ENCODE results near the gene SCN8A.
A peak's percentile ranks its signal among the peaks of the same experiment; 100 is the strongest.

SCN8A gene

DNA sequence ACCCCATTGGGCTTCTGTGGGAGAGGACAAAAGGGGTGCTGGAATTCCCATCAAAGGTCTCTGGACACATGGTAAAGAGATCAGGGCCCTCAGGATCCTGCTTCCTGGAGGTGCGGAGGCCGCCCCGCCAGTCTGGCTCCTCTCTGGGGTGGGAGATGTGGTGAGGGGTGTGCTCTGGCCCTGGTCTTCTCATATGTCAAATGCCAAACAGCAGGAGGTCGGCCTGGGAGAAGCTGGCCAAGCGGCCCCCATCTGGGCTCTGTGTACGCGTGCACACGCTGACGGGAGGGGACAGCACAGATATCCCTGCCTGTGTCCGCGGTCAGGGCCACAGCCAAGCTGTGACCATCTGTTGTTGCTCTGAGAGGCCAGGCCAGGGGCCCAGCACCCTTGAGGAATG lies 243.4 kb downstream of the SCN8A start:
- no peak for DNase-seq (ENCODE audit: low spot score)

DNA sequence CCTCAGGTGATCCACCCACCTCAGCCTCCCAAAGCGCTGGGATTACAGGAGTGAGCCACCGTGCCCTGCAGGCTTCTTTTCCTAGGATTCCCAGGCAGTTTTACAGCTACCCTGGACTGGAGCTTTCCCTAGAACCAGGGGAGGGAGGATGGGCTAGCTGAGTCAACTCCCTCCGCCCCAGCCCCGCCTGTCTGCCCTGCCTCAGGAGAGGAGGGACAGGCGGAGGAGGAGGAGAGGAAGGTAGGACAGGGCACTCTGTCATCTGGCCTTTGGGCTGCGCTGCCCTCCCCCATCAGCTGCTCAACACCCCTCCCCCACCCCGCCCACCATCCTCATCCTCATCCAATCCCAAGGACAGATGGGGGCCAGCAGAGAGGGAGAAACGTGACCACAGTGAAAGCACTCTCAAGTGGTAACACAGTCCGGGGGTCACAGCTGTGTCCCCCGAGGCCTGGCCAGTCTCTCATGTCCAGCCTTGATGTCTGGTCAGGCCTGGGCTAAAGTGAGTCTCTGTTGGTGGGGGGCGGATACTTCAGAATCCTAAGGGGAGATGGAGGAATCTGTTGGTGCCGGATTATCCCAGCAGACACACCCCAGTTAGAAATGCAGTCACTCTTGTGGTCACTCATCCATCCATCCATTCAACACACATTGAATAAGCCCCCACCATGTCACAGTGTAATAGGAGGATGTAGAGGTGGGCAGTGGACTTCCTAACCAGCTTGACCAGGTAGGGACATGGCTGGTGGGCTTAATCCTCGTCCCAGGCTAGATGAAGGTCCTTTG lies 245.2 kb downstream of the SCN8A start:
- DNase-seq (ENCODE audit: low spot score) = peak; percentile 67

DNA sequence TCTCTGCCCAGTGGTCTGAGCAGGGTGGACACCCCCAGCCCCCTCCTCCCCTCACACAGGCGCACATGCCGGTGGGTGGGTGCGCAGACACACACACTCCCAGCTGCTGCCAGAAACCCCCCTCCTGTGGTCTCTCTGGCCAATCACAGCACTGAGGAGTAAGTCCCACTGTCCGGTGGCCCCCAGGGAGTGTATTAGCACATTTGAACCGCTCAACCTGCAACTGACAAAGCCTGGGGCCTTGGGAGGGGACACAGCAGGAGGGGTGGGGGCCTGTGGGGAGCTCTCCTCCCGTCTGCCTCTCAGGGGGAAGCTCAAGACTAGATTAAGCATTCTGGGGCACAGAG lies 245.8 kb downstream of the SCN8A start:
- DNase-seq (ENCODE audit: low spot score) = no peak

DNA sequence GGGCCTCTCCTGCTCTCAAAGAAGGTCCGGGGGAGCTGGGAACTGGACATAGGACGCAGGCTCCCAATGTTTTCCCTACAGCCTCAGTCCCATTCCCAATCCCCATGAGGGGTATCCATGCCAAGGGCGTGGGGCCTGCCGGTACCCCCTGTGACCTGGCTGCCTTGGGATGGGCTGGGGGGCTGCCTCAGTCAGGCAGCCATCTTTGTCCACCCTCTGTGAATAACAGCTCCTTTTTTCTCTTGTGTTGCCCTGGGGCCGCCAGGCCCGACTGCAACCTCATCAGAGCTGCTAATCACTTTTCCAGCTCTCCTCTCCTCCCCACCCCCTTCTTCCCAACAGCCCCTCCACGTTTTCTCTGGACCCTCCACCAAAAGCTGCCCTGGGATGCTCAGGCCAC lies 246.3 kb downstream of the SCN8A start:
- no peak for DNase-seq (ENCODE audit: low spot score)

DNA sequence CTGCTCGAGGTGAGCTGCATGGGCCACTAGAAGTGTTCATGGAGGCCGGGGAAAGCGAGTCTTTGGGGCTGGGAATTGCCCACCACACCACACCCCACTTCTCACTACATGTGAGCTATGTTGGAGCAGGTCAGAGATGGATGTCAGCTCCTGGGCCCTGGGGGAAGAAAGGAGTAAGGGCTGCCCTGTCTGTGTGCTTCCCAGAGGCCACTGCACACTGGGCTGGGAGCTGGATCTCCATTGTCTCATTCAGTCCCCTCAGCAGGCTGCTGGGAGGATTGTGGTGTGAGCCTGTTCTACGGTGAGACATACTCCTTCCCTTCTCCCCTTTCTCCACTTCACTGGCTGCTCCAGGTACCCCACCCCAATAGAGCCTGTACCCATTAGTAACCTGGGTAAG lies 247.0 kb downstream of the SCN8A start:
- no peak for DNase-seq (ENCODE audit: low spot score)

DNA sequence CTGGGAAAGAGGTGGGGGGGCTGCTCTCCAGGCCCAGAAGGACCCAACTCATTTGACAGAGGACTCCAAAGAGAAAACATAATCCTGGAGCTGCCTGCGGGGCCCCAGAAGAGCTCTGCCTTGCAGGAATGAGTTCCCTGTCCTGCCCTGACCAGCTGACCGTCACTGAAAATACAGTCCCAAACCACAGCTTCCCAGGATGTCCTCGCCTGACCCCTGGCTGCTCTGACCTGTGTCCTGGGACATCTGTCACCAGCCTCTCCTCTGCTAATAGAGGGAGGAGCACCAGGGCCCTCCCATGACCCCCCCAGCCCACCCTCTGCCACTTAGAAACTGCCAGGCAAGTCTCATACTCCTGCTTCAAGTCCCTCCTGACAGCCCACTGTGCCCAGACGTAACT lies 247.7 kb downstream of the SCN8A start:
- no peak for DNase-seq (ENCODE audit: low spot score)

DNA sequence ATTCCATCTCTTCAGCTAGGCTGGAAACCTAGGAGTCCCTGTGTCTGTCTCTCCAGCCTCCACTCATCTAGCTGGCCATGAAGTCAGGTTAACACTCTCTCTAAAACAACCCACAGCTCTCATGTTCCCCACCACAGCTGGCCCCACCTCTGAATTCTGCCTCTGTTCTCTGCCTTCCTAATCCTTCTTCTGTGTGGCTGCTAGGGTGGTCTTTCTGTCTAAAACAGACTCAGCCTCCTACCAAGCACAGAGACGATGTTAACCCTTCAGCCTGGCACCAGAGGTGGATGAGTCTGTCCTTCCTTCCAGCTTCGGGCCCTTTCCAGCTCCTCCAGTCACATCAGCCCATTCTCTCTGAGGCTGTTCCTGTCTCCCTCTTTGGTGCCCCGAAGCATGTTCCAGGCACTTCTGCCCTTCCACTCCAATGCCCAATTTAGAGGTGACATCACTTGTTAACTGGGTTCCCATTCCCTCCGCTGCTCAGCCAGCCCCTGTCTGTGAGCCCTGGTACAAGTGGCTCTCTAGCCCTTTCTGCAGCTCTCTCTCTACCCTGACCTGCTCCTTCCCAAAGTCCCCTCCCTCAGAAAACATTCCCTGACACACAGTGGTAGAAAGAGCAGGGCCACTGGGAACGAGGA lies 248.4 kb downstream of the SCN8A start:
- DNase-seq (ENCODE audit: low spot score) = no peak

DNA sequence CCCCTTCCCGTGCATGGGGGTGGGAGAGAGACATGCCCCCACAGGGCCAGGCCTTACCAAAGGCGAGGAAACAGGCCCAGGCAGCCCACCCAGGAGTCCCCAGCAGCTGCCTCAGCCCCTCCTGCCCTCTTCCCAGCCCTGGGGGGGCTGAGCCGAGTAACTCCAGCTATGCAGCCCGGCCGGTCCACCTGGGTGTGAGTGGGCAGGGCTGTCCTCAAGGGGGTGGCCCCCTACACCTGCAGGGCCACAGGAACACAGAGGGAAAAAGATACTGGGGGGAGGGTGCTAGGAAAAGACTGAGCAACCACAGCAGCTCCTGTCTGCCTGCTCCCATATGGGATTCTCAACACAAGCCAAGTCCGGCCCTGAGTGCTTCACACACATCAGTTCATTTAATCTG lies 249.9 kb downstream of the SCN8A start:
- no peak for DNase-seq (ENCODE audit: low spot score)

DNA sequence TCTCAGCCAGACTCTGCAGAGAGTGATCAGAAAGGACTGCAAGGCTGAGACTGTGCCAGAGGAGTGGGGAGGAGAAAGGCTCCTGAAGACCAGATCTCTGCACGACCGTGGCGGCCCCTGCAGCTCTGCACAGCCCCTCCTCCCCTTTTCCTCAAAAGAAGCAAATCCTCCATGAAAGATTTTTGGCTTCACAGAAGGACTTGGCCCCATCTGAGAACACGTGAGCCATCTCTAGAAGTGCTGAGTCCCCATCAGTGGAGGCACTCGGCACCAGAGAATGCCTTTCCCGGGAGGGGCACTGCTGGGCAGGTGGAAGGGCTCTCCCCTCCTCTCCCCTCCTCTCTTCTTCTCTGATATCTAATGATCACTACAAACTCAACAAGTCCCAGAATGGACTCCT lies 250.7 kb downstream of the SCN8A start:
- no peak for DNase-seq (ENCODE audit: low spot score)

DNA sequence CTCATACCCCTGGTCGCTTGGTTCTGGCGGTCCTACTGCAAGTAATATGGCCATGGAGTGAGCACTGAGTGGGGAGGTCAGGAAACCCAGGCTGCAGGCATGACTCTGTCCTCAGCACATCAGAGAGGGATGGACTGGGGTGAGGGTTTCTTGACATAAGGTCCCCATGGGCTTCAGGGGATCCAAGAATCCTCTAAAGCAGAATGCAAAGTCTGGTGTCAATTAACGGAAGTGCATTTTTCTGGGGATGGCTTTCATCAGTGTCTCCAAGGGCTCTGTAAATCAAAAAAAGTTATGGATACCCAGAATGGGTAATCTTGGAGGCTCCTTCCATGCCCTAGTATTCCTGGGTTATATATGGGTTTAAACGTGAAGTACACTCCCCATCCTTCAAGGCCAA lies 253.8 kb downstream of the SCN8A start:
- DNase-seq (ENCODE audit: low spot score) = no peak

DNA sequence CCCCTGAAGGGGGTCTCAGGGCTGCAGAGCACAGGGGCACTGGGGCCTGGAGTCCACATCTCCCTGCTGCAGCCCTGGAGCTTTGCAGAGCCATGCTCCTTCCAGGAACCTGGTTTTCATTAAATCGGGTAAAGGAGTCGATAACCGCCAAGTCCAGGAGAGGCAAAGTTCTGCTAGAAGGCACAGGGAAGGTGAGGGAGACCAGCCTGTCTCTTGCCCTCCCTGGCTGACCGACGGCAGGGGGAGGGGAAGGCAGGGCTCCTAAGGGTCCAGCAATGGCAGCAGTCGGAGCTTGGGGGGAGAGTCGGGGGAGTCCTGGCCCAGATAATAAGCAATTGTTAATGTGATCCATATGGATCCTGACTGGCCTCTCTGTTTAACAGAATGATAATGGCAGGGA lies 254.4 kb downstream of the SCN8A start:
- no peak for DNase-seq (ENCODE audit: low spot score)

DNA sequence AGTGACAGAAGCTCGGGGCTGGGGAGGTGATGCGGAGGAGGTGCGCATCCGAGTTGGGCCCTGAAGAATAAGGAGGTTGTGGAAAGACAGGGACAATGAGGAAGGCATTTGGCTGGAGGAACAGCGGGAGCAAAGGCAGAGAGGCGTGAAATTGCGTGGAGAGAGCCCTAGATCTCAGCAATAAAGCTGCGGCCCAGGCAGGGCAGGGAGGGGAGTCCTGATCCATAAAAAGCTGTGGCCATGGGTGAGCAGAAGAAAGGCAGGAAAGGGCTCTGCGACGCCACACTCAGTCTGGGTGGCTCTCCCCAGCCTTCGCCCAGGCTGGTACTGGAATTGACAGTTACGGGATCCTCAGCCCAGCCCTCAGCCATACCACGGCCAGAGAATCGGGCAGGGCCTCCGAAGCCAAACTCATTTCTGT lies 255.2 kb downstream of the SCN8A start:
- DNase-seq (ENCODE audit: low spot score) = no peak

DNA sequence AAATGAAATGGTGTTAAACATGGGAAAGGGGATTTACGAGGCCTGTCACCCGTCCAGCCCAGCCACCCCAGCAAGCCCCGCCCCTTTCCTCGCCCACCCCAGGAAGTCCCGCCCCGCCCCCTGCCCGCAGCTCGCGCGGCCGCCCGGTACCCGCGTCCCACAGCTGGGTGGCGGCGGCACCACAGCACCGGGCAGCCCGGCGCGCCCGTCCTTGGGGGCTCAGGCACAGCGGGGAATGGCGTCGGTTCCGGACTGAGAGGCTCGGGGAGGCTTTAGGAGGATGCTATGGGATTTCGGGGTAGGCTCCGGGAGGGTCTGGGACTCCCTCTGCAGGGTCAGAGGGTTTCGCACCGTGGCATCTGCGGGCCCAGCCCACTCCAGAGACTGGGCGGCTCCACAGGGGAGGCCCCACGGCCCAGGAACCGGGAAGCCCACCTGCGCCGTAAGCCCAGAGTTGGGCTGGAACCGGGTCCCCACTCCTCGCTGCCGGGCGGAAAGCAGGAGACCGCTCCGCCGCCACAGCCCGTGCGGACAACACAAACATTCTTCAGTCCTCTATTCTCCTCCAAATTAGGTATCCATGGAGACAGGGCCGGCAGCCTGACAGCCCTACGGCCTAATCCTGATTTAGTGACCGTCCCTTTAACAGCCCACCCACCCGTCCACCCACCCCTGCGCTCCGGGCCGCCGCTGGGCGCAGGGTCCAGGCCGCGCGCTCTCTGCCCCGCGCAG lies 256.0 kb downstream of the SCN8A start:
- peak; percentile 84 for DNase-seq (ENCODE audit: low spot score)

DNA sequence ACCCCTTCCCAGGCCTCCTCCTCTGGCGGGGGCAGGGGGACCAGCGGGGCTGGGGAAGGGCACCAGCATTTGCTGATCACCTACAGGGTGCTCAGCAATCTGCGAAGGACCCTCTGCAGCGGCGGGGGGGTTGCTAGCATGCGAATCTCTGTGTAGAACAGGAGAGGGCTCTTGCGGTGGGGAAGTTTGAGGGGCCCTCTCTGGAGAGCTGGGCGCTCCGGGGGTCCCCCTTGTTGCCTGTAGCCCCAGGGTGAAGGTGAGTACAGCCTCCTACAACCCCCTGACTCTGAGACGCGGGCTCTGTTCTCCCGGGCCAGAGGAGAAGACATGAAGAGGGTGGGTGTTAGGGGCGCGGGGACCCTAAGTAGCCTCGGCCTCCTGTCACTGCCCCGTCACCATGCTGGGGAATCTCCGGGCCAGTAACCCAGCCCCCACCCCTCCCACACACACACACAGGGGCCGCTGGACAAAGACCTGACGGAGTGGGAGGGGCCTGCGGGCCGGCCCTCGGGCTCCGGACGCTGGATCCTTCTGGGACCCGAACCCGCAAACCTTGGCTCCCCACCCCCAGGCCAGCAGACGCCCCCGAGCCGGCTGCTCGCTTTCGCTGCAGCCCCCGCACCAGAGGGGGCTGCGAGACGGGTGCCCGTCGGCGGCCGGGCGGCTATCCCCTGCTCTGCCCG lies 256.8 kb downstream of the SCN8A start:
- DNase-seq (ENCODE audit: low spot score) = peak; percentile 65

DNA sequence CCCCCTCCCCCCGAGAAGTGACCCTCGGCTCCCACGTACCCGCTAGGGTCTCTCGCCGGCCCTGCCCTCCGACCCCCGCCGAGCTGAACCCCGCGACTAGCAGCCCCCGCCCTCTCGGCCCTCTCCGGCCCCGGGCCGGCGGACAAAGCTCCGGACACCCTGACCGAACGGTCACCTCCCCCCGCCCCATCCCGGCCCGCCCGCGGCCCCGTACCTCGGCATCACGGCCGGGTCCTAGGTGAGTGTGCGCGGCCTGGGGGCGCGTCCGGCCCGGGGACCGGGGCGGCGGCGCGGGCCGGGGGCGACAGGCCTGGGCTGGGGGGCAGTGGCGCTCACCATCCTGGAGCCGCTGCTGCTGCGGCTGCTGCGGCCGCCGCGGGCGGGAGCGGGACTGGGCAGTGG lies 257.3 kb downstream of the SCN8A start, which contains the start of gene FIGNL2:
FIGNL2 (minus strand) TSS at position 393 of the 402 bp plus-strand sequence. CDS start 26,305 bp downstream, outside the sequence.
- DNase-seq (ENCODE audit: low spot score) = peak; percentile 56

DNA sequence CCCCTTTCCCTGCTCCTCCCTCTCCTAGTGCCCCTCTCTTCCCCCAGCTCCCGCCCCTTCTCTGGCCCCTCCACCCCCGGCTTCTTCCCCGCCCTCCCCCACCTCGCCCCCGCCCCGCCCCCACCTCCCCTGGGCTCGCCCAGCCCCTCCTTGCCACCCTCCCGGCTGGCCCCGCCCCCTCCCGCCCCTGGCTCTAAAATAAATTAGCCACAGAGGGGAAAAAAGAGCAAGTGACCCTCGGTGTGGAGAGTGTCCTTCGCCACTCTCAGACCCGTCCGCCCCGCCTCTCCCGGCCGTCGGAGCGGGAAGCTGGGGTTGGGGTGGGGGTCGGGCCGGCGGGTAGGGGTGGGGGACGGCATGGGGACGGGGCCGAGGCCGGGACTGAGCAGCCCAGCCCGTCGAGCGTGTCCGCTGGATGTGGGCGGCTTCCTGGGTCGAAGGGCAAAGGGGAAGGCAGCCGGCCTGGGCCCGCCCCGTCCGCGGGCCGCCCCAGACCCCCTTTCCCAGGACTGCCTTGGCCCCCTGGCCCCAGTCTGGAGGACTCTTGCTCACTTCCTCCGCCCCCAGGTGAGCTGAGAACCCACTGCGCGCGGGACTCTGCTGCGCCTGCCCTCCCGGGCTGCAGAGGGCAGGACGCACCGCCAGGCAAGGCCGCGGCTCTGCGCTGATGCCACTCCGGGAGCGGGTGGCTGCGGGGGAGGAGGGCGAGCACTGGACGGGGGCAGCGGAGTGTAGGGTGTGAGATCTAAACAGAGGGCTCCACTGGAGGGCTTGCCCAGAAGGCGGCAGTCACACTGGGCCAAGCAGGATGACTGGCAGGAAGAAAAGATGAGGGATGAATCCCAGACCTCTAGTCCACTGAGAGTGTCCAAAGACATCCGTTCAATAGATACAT lies 258.1 kb downstream of the SCN8A start:
- DNase-seq (ENCODE audit: low spot score) = peak; percentile 91

DNA sequence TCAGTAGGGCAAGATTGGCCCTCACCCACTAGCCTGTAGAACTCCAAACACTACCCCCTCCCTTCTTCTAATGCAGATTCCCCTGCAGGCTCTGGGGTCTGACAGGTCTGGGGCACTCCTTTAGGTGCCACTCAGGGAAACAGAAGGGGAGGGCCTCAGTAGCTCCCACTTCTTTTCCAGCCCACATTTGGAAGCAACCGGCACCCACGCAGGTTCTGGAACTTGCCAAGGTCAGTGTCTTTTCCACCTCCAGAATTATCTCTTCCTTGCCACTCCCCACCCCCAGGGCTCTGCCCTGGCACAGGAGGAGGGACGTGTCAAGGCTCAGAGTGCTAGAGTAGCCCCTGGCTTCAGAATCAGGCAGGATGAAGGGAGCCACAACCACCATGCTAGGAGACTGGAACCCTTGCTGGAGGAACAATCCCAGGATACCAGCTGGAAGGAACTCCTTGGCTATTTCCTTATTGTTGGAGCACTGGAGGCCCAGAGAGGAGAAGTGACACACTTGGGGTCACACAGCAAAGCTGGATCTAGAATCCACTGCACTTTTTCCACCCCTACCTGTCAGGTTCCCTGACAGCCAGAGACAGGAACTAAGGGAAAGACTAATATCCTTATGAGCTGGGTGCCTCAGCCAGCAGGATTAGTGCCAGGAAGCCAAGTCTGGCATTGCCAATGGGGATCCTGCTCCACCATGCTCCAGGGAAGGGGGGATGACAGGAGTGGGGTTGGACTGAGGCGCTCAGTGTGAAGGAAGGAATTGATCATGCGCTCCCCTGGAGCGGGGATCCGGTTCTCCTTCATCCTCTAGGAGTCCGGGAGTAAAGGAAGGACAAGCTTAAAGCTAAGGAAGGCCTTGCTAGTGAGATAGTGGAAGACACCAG lies 259.3 kb downstream of the SCN8A start:
- no peak for DNase-seq (ENCODE audit: low spot score)

DNA sequence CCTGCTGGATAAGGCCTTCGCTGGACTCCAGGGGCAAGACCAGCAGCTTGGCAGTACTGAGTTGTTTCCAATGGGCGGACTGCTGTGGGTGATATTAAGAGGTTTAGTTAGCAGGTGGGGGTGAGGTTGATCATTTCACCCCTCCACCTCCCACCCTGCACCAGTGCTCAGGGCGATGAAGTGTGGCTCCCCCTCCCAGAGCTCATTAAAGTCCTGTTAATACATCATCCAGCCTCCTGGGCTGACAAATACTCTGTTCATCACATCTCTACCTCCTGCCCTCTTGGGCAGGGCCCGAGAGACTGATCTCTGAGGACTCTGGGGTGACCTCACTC lies 259.9 kb downstream of the SCN8A start:
- no peak for DNase-seq (ENCODE audit: low spot score)

DNA sequence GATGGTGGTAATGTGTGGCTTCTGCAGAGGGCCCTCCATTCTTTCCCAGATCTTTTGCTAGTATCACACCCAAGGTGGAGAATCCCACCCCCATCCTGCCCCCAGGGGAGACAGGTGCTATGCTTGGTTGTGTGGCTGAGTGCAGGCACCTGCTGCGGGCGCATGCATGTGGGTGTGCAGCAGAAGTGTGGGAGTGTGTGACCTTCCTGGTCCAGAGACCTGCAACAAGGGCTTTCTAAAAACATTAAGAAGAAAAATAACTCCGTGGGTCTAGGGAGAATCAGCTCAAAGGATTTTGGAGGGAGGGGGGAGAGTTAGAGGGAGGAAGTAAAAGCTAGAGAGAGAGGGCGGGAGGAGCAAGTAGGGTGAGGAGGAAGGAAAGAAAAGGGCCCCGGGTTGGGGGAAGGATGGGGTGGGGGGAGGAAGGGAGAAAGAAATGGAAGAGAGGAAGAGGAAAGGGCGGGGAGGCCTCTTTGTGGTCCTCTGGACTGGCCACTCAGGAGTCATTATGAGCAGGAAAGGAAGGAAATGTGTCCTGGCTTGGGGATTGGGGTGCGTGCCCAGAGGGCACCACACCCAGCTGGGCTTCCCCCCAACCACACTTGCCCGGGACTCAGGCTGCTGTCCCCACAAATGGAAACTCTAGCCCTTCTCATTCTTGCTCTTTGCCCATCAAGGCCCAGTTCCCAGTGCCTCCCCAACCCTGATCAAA lies 260.5 kb downstream of the SCN8A start:
- no peak for DNase-seq (ENCODE audit: low spot score)

All from iPS-NIHi11 (cell line).